Measurements from ENCODE around the gene POLA2. TPM values are rescaled to one million over a fixed set of nuclear protein-coding genes. Genes with fewer than 3 reads are reported as not detected.
A peak's percentile ranks its signal among the peaks of the same experiment; 100 is the strongest.

The POLA2 gene
- total RNA-seq, 1 experiment from 2014 or later: 5.1 TPM

DNA sequence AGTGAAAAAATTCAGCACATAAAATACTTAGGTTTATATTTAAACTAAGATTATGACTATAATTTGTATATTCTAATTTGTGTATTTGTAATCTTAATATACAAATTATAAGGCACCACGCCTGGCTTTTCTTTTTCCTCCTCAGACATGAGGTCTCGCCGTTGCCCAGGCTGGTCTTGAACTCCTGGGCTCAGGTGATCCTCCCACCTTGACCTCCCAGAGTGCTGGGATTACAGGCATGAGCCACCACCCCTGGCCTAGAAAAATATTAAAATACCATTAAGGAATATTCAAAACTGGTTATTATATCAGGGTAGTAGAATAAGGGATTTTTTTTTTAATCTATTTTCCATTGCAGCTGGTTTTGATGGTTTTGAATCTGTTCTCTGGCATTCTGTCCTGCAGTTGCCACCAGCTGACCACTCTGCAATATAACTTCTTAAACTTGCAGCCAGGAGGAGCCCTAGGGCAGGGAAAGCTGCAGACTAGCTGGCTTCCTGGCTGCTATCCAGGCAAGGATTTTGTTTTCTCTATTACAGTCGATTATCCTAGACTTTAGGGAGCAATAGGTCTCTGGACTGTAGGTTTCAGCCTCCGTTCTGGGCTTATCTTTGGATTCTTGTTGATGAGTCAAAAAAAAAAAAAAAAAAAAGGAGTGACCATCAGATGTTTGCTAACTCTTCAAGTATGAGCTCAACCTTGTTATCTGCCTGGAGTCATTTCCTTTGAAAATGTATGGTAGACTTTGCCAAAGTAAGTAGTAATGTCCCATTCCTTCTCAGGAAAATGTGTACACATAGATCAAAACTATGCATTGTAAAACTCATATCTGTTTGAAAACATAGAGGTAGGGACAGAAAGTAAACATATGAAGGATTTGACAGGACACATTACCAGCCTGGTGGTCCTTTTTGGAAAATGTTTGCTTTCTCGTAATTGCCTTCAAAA lies 13.2 kb downstream of the POLA2 start:
- in situ Hi-C loops (cut with HindIII; ENCODE audit: low pct_unique_long_range_greater_than_20kb, low sequenced_read_pairs): no loop called here
- DNase-seq (ENCODE audit: low read depth, low spot score): peak; percentile 78

DNA sequence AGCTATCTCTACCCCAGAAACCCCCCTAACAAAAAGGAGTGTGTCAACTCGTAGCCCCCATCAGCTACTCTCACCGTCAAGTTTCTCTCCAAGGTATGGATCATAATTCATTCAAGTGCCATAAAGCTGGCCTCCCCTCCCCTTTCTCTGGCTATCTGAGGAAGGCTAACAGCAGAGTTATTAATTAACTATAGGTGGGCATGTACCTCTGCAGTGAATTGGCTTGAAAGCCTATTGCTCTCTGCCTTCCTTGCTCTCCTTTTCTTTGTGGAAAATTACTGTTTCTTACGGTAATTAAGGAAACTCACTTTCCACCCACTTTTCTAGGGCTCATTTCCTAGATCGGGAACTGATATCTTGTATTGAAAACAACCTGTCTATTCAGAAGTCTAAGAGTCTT lies 14.1 kb downstream of the POLA2 start:
- in situ Hi-C loops (cut with HindIII; ENCODE audit: low pct_unique_long_range_greater_than_20kb, low sequenced_read_pairs): no loop called here
- DNase-seq (ENCODE audit: low read depth, low spot score): no peak

DNA sequence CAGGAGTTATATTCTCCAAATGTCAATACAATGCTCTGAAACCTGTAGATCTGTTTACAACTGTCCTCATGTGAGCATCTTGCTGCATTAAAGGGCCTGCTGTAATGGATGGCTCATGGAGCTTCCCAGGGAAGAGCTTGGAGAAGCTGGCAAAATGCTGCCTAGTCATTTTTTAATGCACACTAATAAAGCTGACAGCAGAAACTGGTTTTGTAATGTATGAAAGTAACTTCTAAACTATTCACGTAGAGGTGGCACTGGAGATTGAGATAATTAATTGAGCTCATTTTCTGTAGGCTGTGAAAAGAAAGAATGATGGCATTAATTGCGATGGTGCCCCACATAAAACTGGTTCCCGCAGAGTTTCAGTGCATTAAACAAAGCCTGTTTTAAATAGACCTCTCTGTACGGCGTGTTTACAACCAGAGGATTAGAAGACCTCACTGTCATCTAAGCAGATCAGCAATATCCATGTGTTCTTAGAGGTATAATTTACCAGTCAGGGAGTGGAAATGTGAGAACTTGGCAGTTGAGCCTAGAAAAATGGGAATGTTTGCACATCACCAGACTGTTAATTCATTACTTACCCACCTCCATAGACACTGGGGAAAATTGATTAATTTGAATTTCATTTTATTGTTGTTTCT lies 16.0 kb downstream of the POLA2 start:
- in situ Hi-C loops (cut with HindIII; ENCODE audit: low pct_unique_long_range_greater_than_20kb, low sequenced_read_pairs): no loop called here
- no peak for DNase-seq (ENCODE audit: low read depth, low spot score)

GRCh38 chr11:65278356-65278755 lies 16.6 kb downstream of the POLA2 start:
- DNase-seq (ENCODE audit: low read depth, low spot score): no peak
- in situ Hi-C loops (cut with HindIII; ENCODE audit: low pct_unique_long_range_greater_than_20kb, low sequenced_read_pairs): no loop called here

- no peak for DNase-seq (ENCODE audit: low read depth, low spot score)
- in situ Hi-C loops (cut with HindIII; ENCODE audit: low pct_unique_long_range_greater_than_20kb, low sequenced_read_pairs): no loop called here
These were observed 17.5 kb downstream of the POLA2 start for GRCh38 chr11:65279279-65279678.

GRCh38 chr11:65279741-65280440 lies 18.1 kb downstream of the POLA2 start:
- in situ Hi-C loops (cut with HindIII; ENCODE audit: low pct_unique_long_range_greater_than_20kb, low sequenced_read_pairs): no loop called here
- DNase-seq (ENCODE audit: low read depth, low spot score): peak; percentile 72

DNA sequence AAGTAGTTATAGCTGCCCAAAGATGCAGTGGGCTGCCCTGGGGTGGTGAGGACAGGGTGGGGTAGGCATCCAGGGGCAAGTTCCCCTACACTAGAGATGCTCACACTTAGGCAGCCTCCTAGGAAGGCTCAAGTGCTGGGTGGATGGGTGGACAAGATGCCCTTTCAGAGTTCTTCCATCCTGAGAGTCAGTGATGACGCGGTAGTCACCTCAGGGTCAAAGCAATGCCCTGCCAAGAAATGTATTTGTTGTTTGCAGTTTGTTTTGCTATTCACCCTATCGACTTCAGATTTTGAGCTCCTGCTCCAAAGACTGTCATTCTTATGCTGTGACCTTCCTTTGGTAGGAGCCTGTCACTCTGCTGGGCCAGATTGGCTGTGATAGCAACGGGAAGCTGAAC lies 18.9 kb downstream of the POLA2 start:
- in situ Hi-C loops (cut with HindIII; ENCODE audit: low pct_unique_long_range_greater_than_20kb, low sequenced_read_pairs): no loop called here
- no peak for DNase-seq (ENCODE audit: low read depth, low spot score)

DNA sequence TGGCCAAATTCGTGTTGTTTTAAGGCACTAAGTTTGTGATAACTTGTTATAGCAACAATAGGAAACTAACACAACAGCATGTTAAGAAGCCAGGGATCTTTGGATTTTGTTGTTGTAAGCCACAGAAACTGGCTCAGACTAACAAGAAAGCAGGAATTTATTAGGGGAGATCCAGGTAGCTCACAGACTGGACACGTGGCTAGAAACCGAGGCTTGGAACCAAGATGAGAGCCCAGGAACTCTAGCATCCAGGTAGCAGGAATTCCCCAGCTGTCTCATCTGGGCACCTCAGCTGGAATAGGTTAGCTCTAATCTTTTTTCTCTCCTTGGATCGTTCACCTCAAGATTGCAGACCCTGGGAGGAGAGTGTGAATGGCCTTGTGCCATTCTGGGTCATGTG lies 24.9 kb downstream of the POLA2 start:
- in situ Hi-C loops (cut with HindIII; ENCODE audit: low pct_unique_long_range_greater_than_20kb, low sequenced_read_pairs): no loop called here
- no peak for DNase-seq (ENCODE audit: low read depth, low spot score)

GRCh38 chr11:65287601-65288000 lies 25.8 kb downstream of the POLA2 start:
- no peak for DNase-seq (ENCODE audit: low read depth, low spot score)
- in situ Hi-C loops (cut with HindIII; ENCODE audit: low pct_unique_long_range_greater_than_20kb, low sequenced_read_pairs): no loop called here

DNA sequence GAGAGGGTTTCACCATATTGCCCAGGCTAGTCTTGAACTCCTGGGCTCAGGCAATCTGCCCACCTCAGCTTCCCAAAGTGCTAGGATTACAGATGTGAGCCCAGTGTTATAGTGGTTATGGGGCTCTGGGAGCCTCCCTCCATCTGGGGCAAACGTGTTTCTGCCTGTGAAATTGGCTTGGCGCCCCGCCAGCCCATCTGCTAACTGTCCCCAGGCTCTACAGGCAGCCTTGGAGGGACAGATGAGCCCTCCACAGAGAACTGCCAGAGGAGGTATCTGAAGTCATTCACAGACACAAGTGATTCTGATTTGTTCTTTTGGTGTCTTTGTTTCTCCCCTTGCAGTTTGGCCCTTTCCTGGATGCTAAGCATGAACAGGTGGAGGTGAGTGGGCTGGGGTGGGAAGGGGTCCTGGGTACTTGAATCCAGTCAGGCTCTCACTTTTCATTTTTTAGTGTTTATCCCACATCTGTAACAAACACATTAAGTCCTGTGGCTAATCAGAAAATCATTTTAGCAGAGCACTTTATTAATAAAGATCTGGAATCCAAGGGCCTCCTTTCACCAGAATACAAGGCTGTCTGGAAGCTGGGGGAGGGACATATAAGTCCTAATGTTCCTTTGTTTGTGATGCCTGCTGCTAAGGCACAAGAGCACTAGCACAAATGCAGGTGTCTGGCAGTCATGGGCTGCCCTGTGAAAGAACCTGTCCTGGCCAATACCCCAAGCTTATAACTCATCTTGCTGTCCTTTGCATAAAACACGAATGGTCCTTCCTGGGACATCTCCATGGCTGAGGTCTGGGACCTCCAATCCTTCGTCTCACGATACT lies 27.2 kb downstream of the POLA2 start:
- in situ Hi-C loops (cut with HindIII; ENCODE audit: low pct_unique_long_range_greater_than_20kb, low sequenced_read_pairs): no loop called here
- no peak for DNase-seq (ENCODE audit: low read depth, low spot score)

DNA sequence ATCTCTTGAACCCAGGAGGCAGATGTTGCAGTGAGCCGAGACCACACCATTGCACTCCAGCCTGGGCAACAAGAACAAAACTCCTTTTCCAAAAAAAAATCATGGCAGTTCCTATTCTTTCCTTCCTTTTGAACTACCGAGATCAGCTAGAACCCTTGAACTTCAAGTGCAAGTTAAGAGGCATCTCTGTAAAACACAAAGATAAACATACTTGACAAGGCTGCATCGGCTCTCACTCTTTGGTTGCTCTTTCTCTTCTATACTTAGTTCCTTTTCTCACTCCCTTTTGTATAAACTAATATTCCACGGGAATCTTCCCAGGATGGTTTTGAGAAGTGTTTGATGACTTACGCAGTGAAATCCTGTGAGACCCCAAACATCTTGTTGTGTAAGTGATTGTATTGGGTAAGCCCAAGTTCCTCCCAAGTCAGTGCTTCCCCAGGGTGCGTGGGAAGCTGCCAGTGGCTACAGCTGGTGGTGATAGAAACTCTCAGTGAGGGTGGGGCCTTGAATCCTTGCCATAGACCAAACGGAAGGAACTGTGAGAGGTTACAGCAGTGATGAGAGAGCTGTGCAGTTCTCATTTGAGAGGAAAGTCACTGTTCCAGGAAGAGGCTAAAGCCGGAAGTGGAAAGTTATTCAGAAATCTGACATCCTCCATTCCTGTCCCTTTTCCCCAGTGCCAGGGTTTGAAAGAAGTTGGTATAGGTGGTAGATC lies 28.8 kb downstream of the POLA2 start:
- in situ Hi-C loops (cut with HindIII; ENCODE audit: low pct_unique_long_range_greater_than_20kb, low sequenced_read_pairs): no loop called here

DNA sequence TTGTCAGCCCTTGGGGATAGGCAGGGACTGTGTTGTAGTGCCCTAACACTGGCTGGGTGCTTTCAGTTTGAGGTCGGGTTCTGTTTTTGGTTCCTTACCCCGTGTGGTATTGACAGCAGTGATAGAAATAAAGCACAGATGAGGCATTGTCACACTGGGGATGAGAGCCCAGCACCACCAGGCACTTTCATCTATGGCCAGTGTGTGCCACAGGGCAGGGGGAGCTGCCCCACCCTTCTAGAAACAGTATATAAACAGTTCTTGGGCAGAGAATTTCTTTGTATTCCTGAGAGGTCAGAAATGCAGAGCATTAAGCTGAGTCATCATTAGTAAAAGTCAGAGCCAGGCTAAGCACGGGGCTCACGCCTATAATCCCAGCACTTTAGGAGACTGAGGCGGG lies 29.9 kb downstream of the POLA2 start:
- in situ Hi-C loops (cut with HindIII; ENCODE audit: low pct_unique_long_range_greater_than_20kb, low sequenced_read_pairs): no loop called here

More for the DNA sequence above, 28.8 kb downstream of the POLA2 start:
- DNase-seq (ENCODE audit: low read depth, low spot score): no peak

DNA sequence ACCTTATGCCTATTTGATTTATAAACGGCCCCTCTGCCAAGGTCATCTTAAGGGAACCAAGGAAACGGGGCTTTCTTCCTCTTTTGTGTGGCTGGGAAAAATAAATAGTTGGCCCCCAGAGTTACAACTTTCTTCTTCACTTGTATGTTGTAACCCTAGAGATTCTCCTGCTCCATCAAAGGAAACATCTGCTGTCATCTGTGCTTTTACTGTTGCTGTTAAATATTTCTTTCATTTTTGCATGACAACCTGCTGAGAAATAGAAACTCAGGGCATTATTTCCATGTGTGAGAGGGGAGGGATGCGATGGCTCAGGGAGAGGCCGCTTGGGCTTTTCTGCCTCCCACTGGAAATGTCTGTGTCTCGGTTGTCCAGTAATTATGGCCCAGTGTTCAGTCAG lies 31.1 kb downstream of the POLA2 start:
- in situ Hi-C loops (cut with HindIII; ENCODE audit: low pct_unique_long_range_greater_than_20kb, low sequenced_read_pairs): no loop called here
- no peak for DNase-seq (ENCODE audit: low read depth, low spot score)

More for the DNA sequence above, 29.9 kb downstream of the POLA2 start:
- DNase-seq (ENCODE audit: low read depth, low spot score): no peak

DNA sequence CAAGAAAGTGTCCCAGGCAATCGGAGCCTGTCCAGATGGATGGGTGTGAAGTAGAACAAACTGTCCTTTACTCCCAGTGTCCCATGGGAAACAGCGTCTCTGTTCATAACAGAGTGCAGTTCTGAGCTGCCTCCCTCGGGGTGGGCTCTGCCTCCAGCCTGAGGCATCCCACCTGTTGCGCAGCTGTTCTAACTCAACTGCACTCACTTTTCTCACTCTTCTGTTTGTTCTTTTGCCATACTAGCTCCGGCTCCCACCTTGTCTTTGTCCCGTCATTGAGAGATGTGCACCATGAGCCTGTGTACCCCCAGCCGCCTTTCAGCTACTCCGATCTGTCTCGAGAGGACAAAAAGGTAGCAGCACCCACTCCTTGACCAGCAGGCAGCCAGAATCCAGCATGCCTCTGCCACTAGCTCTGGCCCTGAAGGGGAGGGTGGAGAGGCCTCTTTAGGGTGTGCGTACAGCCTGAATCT lies 32.2 kb downstream of the POLA2 start:
- in situ Hi-C loops (cut with HindIII; ENCODE audit: low pct_unique_long_range_greater_than_20kb, low sequenced_read_pairs): no loop called here

DNA sequence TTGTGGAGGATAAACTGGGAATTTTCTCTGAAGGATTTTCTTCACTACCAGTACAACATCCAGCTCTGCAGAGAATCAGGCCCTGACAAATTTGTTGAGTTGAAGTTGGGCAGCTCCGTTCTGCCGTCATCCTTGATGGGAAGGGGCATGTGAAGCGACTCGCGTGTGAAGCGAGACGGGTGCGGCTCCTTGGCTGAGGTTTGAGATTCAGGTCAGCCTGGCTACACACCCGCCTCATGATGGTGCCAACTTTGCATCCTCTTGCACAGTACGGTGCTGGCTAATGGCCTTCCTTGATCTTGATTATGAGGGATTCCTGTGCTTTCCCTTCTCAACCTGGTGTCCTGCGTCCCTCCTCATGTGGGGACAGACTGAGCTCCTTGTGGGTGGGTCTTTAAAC lies 33.2 kb downstream of the POLA2 start:
- in situ Hi-C loops (cut with HindIII; ENCODE audit: low pct_unique_long_range_greater_than_20kb, low sequenced_read_pairs): no loop called here
- no peak for DNase-seq (ENCODE audit: low read depth, low spot score)

More for the DNA sequence above, 32.2 kb downstream of the POLA2 start:
- no peak for DNase-seq (ENCODE audit: low read depth, low spot score)

DNA sequence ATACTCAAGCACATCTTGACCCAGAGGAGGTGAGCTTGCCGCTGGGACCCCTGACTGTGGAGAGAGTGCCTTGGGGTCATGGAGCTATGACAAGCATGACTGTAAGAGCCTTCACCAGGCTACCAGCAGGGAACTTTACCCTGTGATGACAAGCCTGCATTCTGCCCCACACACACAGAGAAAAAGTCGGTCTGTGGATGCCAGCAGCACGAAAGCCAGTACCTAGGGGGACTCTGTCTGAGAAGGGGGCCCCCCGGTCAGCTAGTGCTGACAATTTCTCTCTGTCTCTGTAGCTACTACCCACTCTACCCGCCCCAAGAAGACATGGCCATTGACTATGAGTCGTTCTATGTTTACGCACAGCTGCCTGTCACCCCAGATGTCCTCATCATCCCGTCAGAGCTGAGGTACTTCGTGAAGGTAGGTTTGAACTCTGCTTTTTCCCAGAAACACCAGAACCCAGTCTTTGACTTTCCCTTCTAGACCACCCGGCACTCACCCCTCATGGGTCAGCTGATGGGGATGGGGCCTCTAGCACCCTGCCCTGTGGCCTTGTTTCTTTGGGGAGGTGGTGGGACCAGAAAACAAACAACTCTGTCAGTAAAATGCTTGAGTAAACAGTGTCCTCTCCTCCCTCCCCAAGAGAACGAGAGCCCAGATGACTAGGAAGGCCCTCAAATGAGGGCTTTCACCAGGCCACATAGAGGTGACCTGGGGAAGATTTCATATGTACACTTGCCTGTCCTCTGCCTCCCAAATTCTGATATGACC lies 34.0 kb downstream of the POLA2 start:
- in situ Hi-C loops (cut with HindIII; ENCODE audit: low pct_unique_long_range_greater_than_20kb, low sequenced_read_pairs): no loop called here
- DNase-seq (ENCODE audit: low read depth, low spot score): no peak
